Measurements from ENCODE around the gene KRTAP3-1.

- no peak for TF ChIP-seq PHF8 (IDR thresholded peaks at IDR 0.05; ENCODE audit: borderline replicate concordance, low read depth)
- no peak for TF ChIP-seq RAD21 (conservative IDR thresholded peaks at IDR 0.05 in 1 of 2, IDR thresholded peaks at IDR 0.05 in 1 of 2)
- TF ChIP-seq RFX5 (IDR thresholded peaks at IDR 0.05) = no peak
- TF ChIP-seq CTCF (IDR thresholded peaks at IDR 0.05) = no peak
- TF ChIP-seq KDM1A (IDR thresholded peaks at IDR 0.05; ENCODE audit: low read depth) = no peak
- TF ChIP-seq POLR2A (IDR thresholded peaks at IDR 0.05; ENCODE audit: low read length) = no peak
- no peak for TF ChIP-seq REST (IDR thresholded peaks at IDR 0.05)
- TF ChIP-seq ELK1 (IDR thresholded peaks at IDR 0.05; ENCODE audit: low read depth, low read length) = no peak
- TF ChIP-seq MAX (IDR thresholded peaks at IDR 0.05) = no peak
- no peak for TF ChIP-seq JUN (IDR thresholded peaks at IDR 0.05)
- TF ChIP-seq HOXB13 (CRISPR knock-in tag; IDR thresholded peaks at IDR 0.05; ENCODE audit: low read depth) = no peak
- no peak for TF ChIP-seq TP53 (CRISPR knock-in tag; IDR thresholded peaks at IDR 0.05)
These were observed 5.0 kb downstream of the KRTAP3-1 start for GRCh38 chr17:41003926-41004325.
